ENCODE measurements around the gene PCDHGC3. TPM values are rescaled to one million over a fixed set of nuclear protein-coding genes. Genes with fewer than 3 reads are reported as not detected.

PCDHGC3 gene
- total and polyA plus RNA-seq, 7 experiments from 2014 or later, result 0.14 to 0.76 (median 0.16) TPM; not detected in 1

DNA sequence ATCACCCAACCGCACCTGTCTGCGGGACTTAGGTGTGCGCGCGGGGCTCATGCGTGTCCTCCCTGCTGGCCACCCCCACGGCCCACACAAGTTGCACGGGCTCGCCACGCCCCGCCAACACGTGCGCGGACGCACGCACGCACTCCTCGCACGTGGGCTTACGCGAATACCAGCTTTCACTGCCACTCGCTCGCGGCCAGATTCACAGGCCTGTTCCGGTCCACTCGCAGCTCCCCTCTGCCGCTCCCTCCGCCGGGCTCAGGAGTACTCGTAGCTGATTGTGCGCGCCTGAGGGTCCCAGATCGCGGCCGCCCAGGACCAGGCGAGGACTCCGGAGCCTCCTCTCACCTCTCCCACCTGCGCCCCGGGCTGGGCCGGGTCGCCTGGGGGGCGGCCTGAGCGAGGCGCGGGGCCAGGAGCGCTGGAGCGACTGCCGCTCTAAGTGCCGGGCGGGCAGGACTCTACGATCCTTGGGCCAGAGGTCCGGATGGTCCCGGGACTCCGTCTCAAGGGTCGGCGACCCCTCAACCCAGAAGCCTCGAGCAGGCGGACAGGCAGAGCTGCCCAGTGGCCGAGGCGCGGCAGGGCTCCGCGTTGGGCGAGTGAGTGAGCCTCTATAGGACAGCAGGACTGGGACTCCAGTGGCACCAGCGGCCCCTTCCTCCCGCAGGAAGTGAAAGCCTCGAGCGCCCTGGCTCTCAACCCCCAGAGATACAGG lies 16.6 kb downstream of the PCDHGC3 start:
- Histone ChIP-seq H3K4me1 (ENCODE audit: control insufficient read depth in 2 of 2, insufficient read depth in 2 of 2, low read length in 2 of 2) (no peaks in the 10 kb centered on the region), H3K9me3 (ENCODE audit: control insufficient read depth in 2 of 3, low read length in 3 of 3) (no peaks in the 10 kb centered on the region), H3K27me3 (ENCODE audit: control insufficient read depth in 2 of 2, insufficient read depth in 2 of 2, low read length in 2 of 2) (peaks cover 0 to 3% of the 10 kb centered on the region in 2 donors), H3K36me3 (ENCODE audit: control insufficient read depth in 2 of 3, insufficient read depth in 3 of 3, low read length in 3 of 3) (no peaks in the 10 kb centered on the region), H3K4me3 (ENCODE audit: low read length) (peak overlapping the region; percentile 20), H3K27ac (ENCODE audit: low read depth, low read length) (no peak overlapping the region)
- ChIA-PET CTCF (interaction anchor here (0.5 kb wide), 1 partner anchor 26 kb away, joined by 3 read pairs; no protein-coding TSS in a partner anchor), POLR2A (no interaction called here)
- Mint-ChIP-seq H3K36me3 (peaks cover 0 to 10% (median 4%) of the 10 kb centered on the region in 5 donors), H3K27me3 (peaks cover 59 to 87% (median 63%) of the 10 kb centered on the region in 5 donors), H3K4me3 (peak overlapping the region; percentile 29 to 81 (median 76)), H3K27ac (peak overlapping the region in 3 of 9 donors; percentile 16 to 66 (median 41)), H3K9me3 (peaks cover 0 to 5% (median 0%) of the 10 kb centered on the region in 11 donors), H3K4me1 (peaks cover 1 to 24% (median 11%) of the 10 kb centered on the region in 7 donors)
- no peak for DNase-seq
- intact Hi-C loops (cut with micrococcal nuclease), result no loop called here
- ATAC-seq, result peak; percentile 55

DNA sequence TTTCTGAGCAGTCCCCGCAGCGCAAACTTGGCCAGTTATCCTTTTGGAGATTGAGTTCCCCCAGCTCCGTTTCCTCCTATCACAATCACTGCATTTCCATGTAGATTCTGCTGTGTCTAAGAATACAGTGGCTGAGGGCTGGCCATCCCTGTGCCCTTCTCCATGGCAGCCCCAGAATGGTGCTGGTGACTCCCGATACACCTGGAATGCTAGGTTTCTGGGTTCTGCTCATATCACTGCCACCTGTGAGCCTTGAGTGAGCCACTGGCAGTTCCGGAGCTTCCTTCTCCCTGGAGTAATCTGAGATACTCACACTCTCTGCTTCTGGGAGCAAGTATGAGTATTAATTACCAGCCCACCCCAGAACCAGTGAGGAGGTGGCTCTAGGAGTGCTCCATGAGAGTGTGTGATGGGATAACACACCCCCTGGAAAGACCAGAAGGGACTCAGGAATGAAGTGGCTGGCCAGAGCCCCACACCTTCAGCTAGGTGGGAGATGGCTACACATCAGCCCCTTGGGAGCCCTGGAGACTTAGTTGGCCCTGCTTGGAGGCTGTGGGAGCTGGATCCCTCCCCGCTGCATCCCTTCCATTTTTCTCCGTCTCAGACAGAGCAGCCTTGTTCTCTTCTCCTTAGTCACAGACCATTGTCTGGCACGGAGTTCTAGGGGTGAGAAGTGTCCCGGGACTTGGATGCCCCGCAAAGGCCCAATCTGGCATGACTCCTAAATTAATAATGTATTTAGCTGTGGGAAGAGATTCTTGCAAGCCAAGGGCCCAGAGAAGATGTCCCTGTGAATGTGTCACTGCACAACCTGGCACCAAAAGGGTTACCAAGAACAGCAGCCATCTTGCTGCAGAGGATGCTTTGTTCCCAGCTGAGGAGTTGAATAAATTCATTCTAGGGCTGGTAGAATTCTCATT lies 18.0 kb downstream of the PCDHGC3 start:
- Mint-ChIP-seq H3K4me1 (peaks cover 1 to 24% (median 11%) of the 10 kb centered on the region in 7 donors), H3K9me3 (peaks cover 0 to 5% (median 0%) of the 10 kb centered on the region in 11 donors), H3K27me3 (peaks cover 56 to 83% (median 60%) of the 10 kb centered on the region in 5 donors), H3K36me3 (peaks cover 0 to 5% (median 4%) of the 10 kb centered on the region in 5 donors), H3K4me3 (peak overlapping the region in 4 of 10 donors; percentile 14 to 81 (median 64)), H3K27ac (no peak overlapping the region)
- H3K4me1 ChIP-seq (ENCODE audit: control insufficient read depth in 2 of 2, insufficient read depth in 2 of 2, low read length in 2 of 2), result no peaks in the 10 kb centered on the region
- ATAC-seq, result no peak
- DNase-seq, result no peak
- intact Hi-C loops (cut with micrococcal nuclease), result no loop called here
- no peak overlapping the region for H3K4me3 ChIP-seq (ENCODE audit: low read length)
- CTCF ChIA-PET, result no interaction called here
- no peak overlapping the region for H3K27ac ChIP-seq (ENCODE audit: low read depth, low read length)
- H3K36me3 ChIP-seq (ENCODE audit: control insufficient read depth in 2 of 3, insufficient read depth in 3 of 3, low read length in 3 of 3), result no peaks in the 10 kb centered on the region
- POLR2A ChIA-PET, result interaction anchor here (0.5 kb wide), 1 partner anchor 10 kb away, joined by 3 read pairs; no protein-coding TSS in a partner anchor
- peaks cover 0 to 3% of the 10 kb centered on the region in 2 donors for H3K27me3 ChIP-seq (ENCODE audit: control insufficient read depth in 2 of 2, insufficient read depth in 2 of 2, low read length in 2 of 2)
- no peaks in the 10 kb centered on the region for H3K9me3 ChIP-seq (ENCODE audit: control insufficient read depth in 2 of 3, low read length in 3 of 3)

DNA sequence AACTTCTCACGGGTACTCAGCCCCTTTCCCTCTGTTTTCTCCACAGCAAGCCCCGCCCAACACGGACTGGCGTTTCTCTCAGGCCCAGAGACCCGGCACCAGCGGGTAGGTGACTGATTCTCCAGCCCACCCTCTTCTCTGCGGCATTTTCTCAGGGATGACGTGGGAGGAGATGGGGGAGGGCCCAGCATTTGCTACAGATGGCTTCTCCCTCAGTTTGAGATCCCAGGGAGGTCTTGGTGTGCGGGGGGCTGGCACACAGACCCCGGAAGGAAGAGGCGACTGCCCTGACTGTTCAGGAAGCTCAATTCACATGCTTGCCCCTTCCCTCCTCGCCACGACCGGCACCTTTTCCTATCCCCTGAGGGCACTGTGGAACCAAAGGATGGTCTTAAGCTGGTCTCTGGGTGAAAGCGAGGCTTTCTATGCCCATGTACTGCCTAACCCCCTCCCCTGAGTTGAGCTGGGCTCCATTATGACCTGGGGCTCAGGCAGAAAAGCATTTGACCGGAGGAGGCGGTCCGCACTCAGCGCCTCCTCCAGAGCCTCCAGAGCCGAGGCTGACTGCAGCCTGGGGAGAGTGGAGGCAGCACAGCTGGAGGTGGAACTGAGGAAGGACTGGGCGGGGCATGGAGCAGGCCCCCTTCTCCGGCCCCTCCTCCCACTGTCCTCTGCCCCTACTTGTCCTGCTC lies 19.1 kb downstream of the PCDHGC3 start:
- Histone ChIP-seq H3K4me1 (ENCODE audit: control insufficient read depth in 2 of 2, insufficient read depth in 2 of 2, low read length in 2 of 2) (no peaks in the 10 kb centered on the region), H3K36me3 (ENCODE audit: control insufficient read depth in 2 of 3, insufficient read depth in 3 of 3, low read length in 3 of 3) (no peaks in the 10 kb centered on the region), H3K9me3 (ENCODE audit: control insufficient read depth in 2 of 3, low read length in 3 of 3) (no peaks in the 10 kb centered on the region), H3K27ac (ENCODE audit: low read depth, low read length) (no peak overlapping the region), H3K4me3 (ENCODE audit: low read length) (no peak overlapping the region), H3K27me3 (ENCODE audit: control insufficient read depth in 2 of 2, insufficient read depth in 2 of 2, low read length in 2 of 2) (peaks cover 0 to 3% of the 10 kb centered on the region in 2 donors)
- Mint-ChIP-seq H3K9me3 (peaks cover 0 to 5% (median 0%) of the 10 kb centered on the region in 11 donors), H3K27me3 (peaks cover 47 to 77% (median 51%) of the 10 kb centered on the region in 5 donors), H3K36me3 (peaks cover 0 to 5% (median 4%) of the 10 kb centered on the region in 5 donors), H3K27ac (no peak overlapping the region), H3K4me1 (peaks cover 1 to 24% (median 11%) of the 10 kb centered on the region in 7 donors), H3K4me3 (no peak overlapping the region)
- ATAC-seq (no peak), DNase-seq (no peak)
- POLR2A ChIA-PET, result no interaction called here
- intact Hi-C loops (cut with micrococcal nuclease), result no loop called here
- CTCF ChIA-PET, result no interaction called here

DNA sequence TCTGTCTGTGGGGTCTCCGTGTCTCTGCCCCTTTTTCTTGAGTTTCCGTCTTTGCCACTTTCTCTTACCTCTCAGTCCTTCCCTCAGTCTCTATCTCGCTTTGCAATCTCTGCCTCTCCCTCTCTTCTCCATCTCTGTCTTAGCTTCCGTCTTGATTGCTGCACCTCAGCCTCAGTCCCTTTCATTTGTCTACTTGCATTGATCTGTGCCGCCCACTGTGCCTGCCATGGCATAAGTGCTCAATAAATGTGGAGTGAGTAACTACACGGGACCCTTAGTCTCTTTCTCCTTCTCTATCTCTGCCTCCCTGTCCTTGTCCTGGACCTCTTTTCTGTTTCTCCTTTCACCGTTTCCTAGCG lies 19.7 kb downstream of the PCDHGC3 start:
- Histone ChIP-seq H3K27ac (ENCODE audit: low read depth, low read length) (no peak overlapping the region), H3K9me3 (ENCODE audit: control insufficient read depth in 2 of 3, low read length in 3 of 3) (no peaks in the 10 kb centered on the region), H3K27me3 (ENCODE audit: control insufficient read depth in 2 of 2, insufficient read depth in 2 of 2, low read length in 2 of 2) (peaks cover 0 to 3% of the 10 kb centered on the region in 2 donors), H3K4me1 (ENCODE audit: control insufficient read depth in 2 of 2, insufficient read depth in 2 of 2, low read length in 2 of 2) (no peaks in the 10 kb centered on the region), H3K36me3 (ENCODE audit: control insufficient read depth in 2 of 3, insufficient read depth in 3 of 3, low read length in 3 of 3) (no peaks in the 10 kb centered on the region), H3K4me3 (ENCODE audit: low read length) (no peak overlapping the region)
- peaks cover 42 to 71% (median 46%) of the 10 kb centered on the region in 5 donors for H3K27me3 Mint-ChIP-seq
- ATAC-seq (no peak), DNase-seq (no peak)
- ChIA-PET POLR2A (no interaction called here), CTCF (no interaction called here)
- peak overlapping the region in 1 of 10 donors; percentile 20 for H3K4me3 Mint-ChIP-seq
- intact Hi-C loops (cut with micrococcal nuclease), result no loop called here
- H3K9me3 Mint-ChIP-seq, result peaks cover 0 to 5% (median 0%) of the 10 kb centered on the region in 11 donors
- peaks cover 0 to 5% (median 4%) of the 10 kb centered on the region in 5 donors for H3K36me3 Mint-ChIP-seq
- no peak overlapping the region for H3K27ac Mint-ChIP-seq
- H3K4me1 Mint-ChIP-seq, result peaks cover 1 to 24% (median 11%) of the 10 kb centered on the region in 7 donors

DNA sequence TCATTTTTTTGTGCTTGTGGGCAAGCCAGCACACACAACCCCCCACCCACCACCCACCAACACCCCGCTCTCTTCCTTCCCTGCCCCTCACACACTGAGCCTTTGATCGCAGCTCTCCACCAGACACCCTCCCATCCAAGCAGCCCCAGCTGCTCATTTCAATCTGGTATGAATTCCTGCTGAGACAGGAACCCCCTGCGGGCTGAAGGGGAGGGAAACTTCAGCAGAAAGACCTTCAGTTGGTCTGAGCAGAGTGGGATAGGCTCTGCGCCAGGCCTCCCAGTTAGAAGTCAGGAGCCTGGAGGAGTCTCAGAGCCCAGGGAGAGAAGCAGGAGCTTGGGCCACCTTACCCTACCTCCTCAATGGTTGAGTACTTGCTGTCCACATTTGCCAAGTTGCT lies 20.3 kb downstream of the PCDHGC3 start:
- H3K27ac ChIP-seq (ENCODE audit: low read depth, low read length), result no peak overlapping the region
- ChIA-PET CTCF (no interaction called here), POLR2A (no interaction called here)
- H3K4me3 ChIP-seq (ENCODE audit: low read length), result no peak overlapping the region
- Mint-ChIP-seq H3K27ac (no peak overlapping the region), H3K4me3 (no peak overlapping the region), H3K9me3 (peaks cover 0 to 3% (median 0%) of the 10 kb centered on the region in 11 donors), H3K27me3 (peaks cover 36 to 65% (median 40%) of the 10 kb centered on the region in 5 donors), H3K36me3 (peaks cover 0 to 5% (median under 1%) of the 10 kb centered on the region in 5 donors), H3K4me1 (peaks cover 1 to 20% (median 10%) of the 10 kb centered on the region in 7 donors)
- H3K27me3 ChIP-seq (ENCODE audit: control insufficient read depth in 2 of 2, insufficient read depth in 2 of 2, low read length in 2 of 2), result peaks cover 0 to 3% of the 10 kb centered on the region in 2 donors
- no peaks in the 10 kb centered on the region for H3K4me1 ChIP-seq (ENCODE audit: control insufficient read depth in 2 of 2, insufficient read depth in 2 of 2, low read length in 2 of 2)
- H3K9me3 ChIP-seq (ENCODE audit: control insufficient read depth in 2 of 3, low read length in 3 of 3), result no peaks in the 10 kb centered on the region
- DNase-seq (no peak), ATAC-seq (no peak)
- intact Hi-C loops (cut with micrococcal nuclease), result no loop called here
- no peaks in the 10 kb centered on the region for H3K36me3 ChIP-seq (ENCODE audit: control insufficient read depth in 2 of 3, insufficient read depth in 3 of 3, low read length in 3 of 3)

DNA sequence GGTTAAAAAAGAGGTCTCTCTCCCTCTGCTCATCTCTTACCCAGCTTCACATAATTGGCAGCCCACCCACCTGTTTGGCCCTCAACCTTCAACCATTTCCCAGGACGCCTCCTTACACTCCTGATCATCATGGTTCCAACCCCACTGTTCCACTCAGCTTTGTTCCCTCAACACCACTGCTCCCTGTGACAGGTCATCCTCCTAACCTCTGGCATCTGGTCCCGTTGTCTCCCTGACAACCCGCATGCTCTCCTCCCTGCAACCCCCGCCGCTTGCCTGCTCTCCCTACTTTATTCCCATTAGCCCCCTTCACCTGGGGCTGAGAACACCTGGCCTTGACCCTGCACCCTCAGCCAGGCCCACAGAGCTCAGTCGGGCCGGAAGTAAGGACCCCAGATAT lies 26.0 kb downstream of the PCDHGC3 start:
- Mint-ChIP-seq H3K4me1 (no peaks in the 10 kb centered on the region), H3K27ac (no peak overlapping the region), H3K36me3 (no peaks in the 10 kb centered on the region), H3K4me3 (no peak overlapping the region), H3K9me3 (peaks cover 0 to 2% (median 0%) of the 10 kb centered on the region in 11 donors), H3K27me3 (peaks cover 3 to 27% (median 15%) of the 10 kb centered on the region in 5 donors)
- no peak for DNase-seq
- intact Hi-C loops (cut with micrococcal nuclease), result no loop called here
- H3K36me3 ChIP-seq (ENCODE audit: control insufficient read depth in 2 of 3, insufficient read depth in 3 of 3, low read length in 3 of 3), result no peaks in the 10 kb centered on the region
- no peak overlapping the region for H3K4me3 ChIP-seq (ENCODE audit: low read length)
- ATAC-seq, result no peak
- ChIA-PET CTCF (interaction anchor here (1.5 kb wide), 1 partner anchor 10 kb away, joined by 3 read pairs; no protein-coding TSS in a partner anchor), POLR2A (no interaction called here)
- H3K9me3 ChIP-seq (ENCODE audit: control insufficient read depth in 2 of 3, low read length in 3 of 3), result no peaks in the 10 kb centered on the region
- H3K4me1 ChIP-seq (ENCODE audit: control insufficient read depth in 2 of 2, insufficient read depth in 2 of 2, low read length in 2 of 2), result no peaks in the 10 kb centered on the region
- H3K27ac ChIP-seq (ENCODE audit: low read depth, low read length), result no peak overlapping the region
- no peaks in the 10 kb centered on the region for H3K27me3 ChIP-seq (ENCODE audit: control insufficient read depth in 2 of 2, insufficient read depth in 2 of 2, low read length in 2 of 2)
